H1 (cell line): Measurements from ENCODE around the gene PGA5. TPM values are rescaled to one million over a fixed set of nuclear protein-coding genes. Genes with fewer than 3 reads are reported as not detected.
A peak's percentile ranks its signal among the peaks of the same experiment; 100 is the strongest.

ENCODE experiments used
- CTCF ChIA-PET: fragments of 300-600 bp; sonication (Branson Sonifier 250); formaldehyde crosslinking; loops from one replicate; lab custom pipeline; 2021; ENCODE audit not compliant: partially characterized antibody; lab: Charles Lee
- POLR2A ChIA-PET: fragments of 300-600 bp; sonication (Branson Sonifier 250); formaldehyde crosslinking; loops from one replicate; lab custom pipeline; 2021; ENCODE audit warnings: inconsistent platforms; ENCODE audit not compliant: partially characterized antibody; lab: Charles Lee
- DNase-seq, 2 experiments: peaks; one replicate each; pipeline versions ENCODE4 v3.0.0 to v3.0.0-alpha.2; 2010 to 2022; ENCODE audit warnings: low spot score in 2 of 2, low read depth in 1 of 2, mixed read lengths in 1 of 2
- FAIRE-seq: peaks from 2 replicates; lab custom pipeline; 2011; peaks lifted over from hg19 to GRCh38; lab: Jason Lieb, UNC
- H2AFZ ChIP-seq: 2 replicates; pipeline ENCODE4 v1.8.1; 2012; ENCODE audit warnings: low read length, inconsistent platforms
- H2AK5ac ChIP-seq: 2 replicates; pipeline ENCODE4 v1.6.1; 2013; ENCODE audit warnings: low read depth, low read length
- H2BK120ac ChIP-seq: replicated peaks from 2 replicates; pipeline ENCODE3; 2013; ENCODE audit warnings: low read depth, low read length, inconsistent platforms
- H2BK12ac ChIP-seq: 2 replicates; pipeline ENCODE4 v1.6.1; 2013; ENCODE audit warnings: low read depth, low read length
- H2BK15ac ChIP-seq: 2 replicates; pipeline ENCODE4 v1.6.1; 2013; ENCODE audit warnings: low read length
- H2BK20ac ChIP-seq: 2 replicates; pipeline ENCODE4 v1.6.1; 2013; ENCODE audit warnings: low read length
- H2BK5ac ChIP-seq: 2 replicates; pipeline ENCODE4 v1.6.1; 2013; ENCODE audit warnings: low read depth, low read length
- H3K14ac ChIP-seq: 2 replicates; pipeline ENCODE4 v1.6.1; 2013; ENCODE audit warnings: inconsistent platforms; ENCODE audit not compliant: insufficient read length
- H3K18ac ChIP-seq: 2 replicates; pipeline ENCODE4 v1.6.1; 2013; ENCODE audit warnings: low read length; ENCODE audit errors: extremely low read depth
- H3K23ac ChIP-seq: 2 replicates; pipeline ENCODE4 v1.6.1; 2013; ENCODE audit warnings: inconsistent platforms; ENCODE audit not compliant: insufficient read length
- H3K23me2 ChIP-seq: 2 replicates; pipeline ENCODE4 v1.6.1; 2013; ENCODE audit warnings: low read depth, low read length
- H3K27ac ChIP-seq: 2 replicates; pipeline ENCODE4 v1.6.1; 2011; ENCODE audit warnings: low read depth, low read length, inconsistent platforms
- H3K27me3 ChIP-seq, 4 experiments: replicated peaks in 1 of 4; 1 replicate in 1 of 4; 2 replicates in 3 of 4; pipeline versions ENCODE4 v1.6.1 to v1.8.1; 2011 to 2013; ENCODE audit warnings: low read length in 3 of 4, mild to moderate bottlenecking in 3 of 4, inconsistent platforms in 2 of 4, mixed read lengths in 2 of 4, moderate library complexity in 1 of 4; ENCODE audit not compliant: control insufficient read depth in 3 of 4, insufficient read depth in 3 of 4; ENCODE audit errors: extremely low read depth in 1 of 4
- H3K36me3 ChIP-seq, 4 experiments: 2 replicates each; pipeline versions ENCODE4 v1.6.1 to v1.8.1; 2011 to 2013; ENCODE audit warnings: mild to moderate bottlenecking in 4 of 4, low read length in 3 of 4, moderate library complexity in 2 of 4, control low read depth in 1 of 4, inconsistent platforms in 1 of 4; ENCODE audit not compliant: insufficient read depth in 4 of 4, control insufficient read depth in 2 of 4
- H3K4ac ChIP-seq: replicated peaks from 2 replicates; pipeline ENCODE3; 2013; ENCODE audit warnings: low read length, low read depth, mixed read lengths, inconsistent platforms; ENCODE audit not compliant: insufficient read length
- H3K4me1 ChIP-seq, 4 experiments: replicated peaks in 1 of 4; 1 replicate in 1 of 4; 2 replicates in 3 of 4; pipeline versions ENCODE4 v1.6.1 to v1.8.1; 2011 to 2013; ENCODE audit warnings: low read length in 3 of 4, inconsistent platforms in 2 of 4, mixed read lengths in 1 of 4; ENCODE audit not compliant: insufficient read depth in 4 of 4, control insufficient read depth in 3 of 4
- H3K4me2 ChIP-seq, 2 experiments: 2 replicates each; pipeline versions ENCODE4 v1.6.1 to v1.8.1; 2011 to 2013; ENCODE audit warnings: low read depth in 2 of 2, low read length in 2 of 2, control low read depth in 1 of 2, inconsistent platforms in 1 of 2, mild to moderate bottlenecking in 1 of 2; ENCODE audit not compliant: insufficient read depth in 1 of 2
- H3K4me3 ChIP-seq, 4 experiments: fragments of 200-600, 300-600 bp in 1 of 4; sonication (generic), shearing (Covaris generic), sonication (Bioruptor Twin) in 1 of 4; 2 replicates each; pipeline versions ENCODE4 v1.5.1 to v1.8.1; 2011 to 2016; ENCODE audit warnings: low read length in 4 of 4, low read depth in 3 of 4, control low read depth in 2 of 4, inconsistent platforms in 2 of 4, mild to moderate bottlenecking in 2 of 4, mixed read lengths in 1 of 4, moderate library complexity in 1 of 4; ENCODE audit not compliant: insufficient read depth in 2 of 4; ENCODE audit errors: extremely low read depth in 1 of 4
- H3K56ac ChIP-seq: replicated peaks from 2 replicates; pipeline ENCODE3; 2013; ENCODE audit warnings: low read depth, mild to moderate bottlenecking, mixed read lengths, low read length, inconsistent platforms; ENCODE audit not compliant: insufficient read length
- H3K79me1 ChIP-seq: 2 replicates; pipeline ENCODE4 v1.6.1; 2013; ENCODE audit warnings: low read depth, low read length, control low read depth
- H3K79me2 ChIP-seq, 2 experiments: 2 replicates each; pipeline versions ENCODE4 v1.6.1 to v1.8.1; 2012 to 2013; ENCODE audit warnings: low read length in 2 of 2, mild to moderate bottlenecking in 2 of 2, inconsistent platforms in 1 of 2; ENCODE audit not compliant: insufficient read depth in 2 of 2, control insufficient read depth in 1 of 2
- H3K9ac ChIP-seq, 4 experiments: replicated peaks in 1 of 4; 1 replicate in 1 of 4; 2 replicates in 3 of 4; pipeline versions ENCODE4 v1.6.1 to v1.8.1; 2011 to 2013; ENCODE audit warnings: low read depth in 3 of 4, low read length in 3 of 4, control low read depth in 2 of 4, mild to moderate bottlenecking in 2 of 4, moderate library complexity in 2 of 4, inconsistent platforms in 1 of 4; ENCODE audit errors: extremely low read depth in 1 of 4
- H3K9me3 ChIP-seq, 2 experiments: 2 replicates each; pipeline versions ENCODE4 v1.6.1 to v1.8.1; 2012 to 2013; ENCODE audit warnings: mild to moderate bottlenecking in 2 of 2, moderate library complexity in 2 of 2, control low read depth in 1 of 2, inconsistent platforms in 1 of 2, low read depth in 1 of 2, low read length in 1 of 2, mixed read lengths in 1 of 2; ENCODE audit not compliant: insufficient read depth in 2 of 2
- H4K20me1 ChIP-seq, 2 experiments: replicated peaks in 1 of 2; 2 replicates each; pipeline versions ENCODE3 to v1.8.1; 2011 to 2013; ENCODE audit warnings: inconsistent platforms in 2 of 2, low read length in 2 of 2, mild to moderate bottlenecking in 1 of 2; ENCODE audit not compliant: insufficient read depth in 2 of 2, control insufficient read depth in 1 of 2
- H4K5ac ChIP-seq: 2 replicates; pipeline ENCODE4 v1.6.1; 2013; ENCODE audit warnings: low read length, low read depth, mixed read lengths, inconsistent platforms; ENCODE audit not compliant: insufficient read length
- H4K8ac ChIP-seq: 2 replicates; pipeline ENCODE4 v1.8.0; 2013; ENCODE audit warnings: mild to moderate bottlenecking, moderate library complexity, low read length, inconsistent platforms; ENCODE audit not compliant: insufficient read depth; ENCODE audit errors: extremely low read depth
- H4K91ac ChIP-seq: replicated peaks from 2 replicates; pipeline ENCODE3; 2013; ENCODE audit warnings: low read length, mixed read lengths, inconsistent platforms; ENCODE audit not compliant: insufficient read length
- ASH2L ChIP-seq: fragments of 200-600, 300-600 bp; sonication (generic); IDR thresholded peaks from one replicate; pipeline ENCODE4 v1.7.1; 2017; ENCODE audit warnings: low read length
- SIRT6 ChIP-seq: IDR thresholded peaks from one replicate; pipeline ENCODE4 v1.7.1; 2012; ENCODE audit warnings: low read length, inconsistent platforms
- WGBS, 2 experiments: shearing (Covaris generic) in 1 of 2; methylation state at CpG; one replicate each; pipeline versions ENCODE4 v1.1.6 to v1.1.7; 2013 to 2015; ENCODE audit warnings: low lambda C conversion rate in 2 of 2, mixed read lengths in 2 of 2, inconsistent platforms in 1 of 2, low coverage in 1 of 2, missing lambda C conversion rate in 1 of 2; ENCODE audit not compliant: insufficient replicate concordance in 2 of 2, insufficient coverage in 1 of 2, insufficient read length in 1 of 2; ENCODE audit errors: extremely low coverage in 1 of 2, missing lambda C conversion rate in 1 of 2; 5-methylcytosine and 5-hydroxymethylcytosine counted together
- polyA plus RNA-seq, 7 experiments: library from polyadenylated mRNA; depleted of rRNA in 3 of 7; stranded (reverse) in 5 of 7; unstranded in 2 of 7; fragments of >200 nt in 5 of 7; fragments of 200-250 nt in 2 of 7; gene quantifications; 1 replicate in 5 of 7; 2 replicates in 1 of 7; 4 replicates in 1 of 7; pipeline versions ENCODE4 v1.2.1 to v1.2.3, GENCODE V29; 2011 to 2013; ENCODE audit warnings: missing spikeins in 2 of 7, mixed read lengths in 2 of 7
- total RNA-seq: library from RNA; stranded (reverse); fragmentation: NEBNext Ultra II Directional; extraction: Animal tissue kit (Norgen Biotek cat#: 25700); gene quantifications from 2 replicates; pipeline ENCODE4 v1.2.1, GENCODE V29; 2021

PGA5 gene
- total and polyA plus RNA-seq, 2 of the 8 experiments (the other 6 are each of a cell fraction or from before 2014, with no cell fraction given): 0.67 to 2.0 TPM

DNA sequence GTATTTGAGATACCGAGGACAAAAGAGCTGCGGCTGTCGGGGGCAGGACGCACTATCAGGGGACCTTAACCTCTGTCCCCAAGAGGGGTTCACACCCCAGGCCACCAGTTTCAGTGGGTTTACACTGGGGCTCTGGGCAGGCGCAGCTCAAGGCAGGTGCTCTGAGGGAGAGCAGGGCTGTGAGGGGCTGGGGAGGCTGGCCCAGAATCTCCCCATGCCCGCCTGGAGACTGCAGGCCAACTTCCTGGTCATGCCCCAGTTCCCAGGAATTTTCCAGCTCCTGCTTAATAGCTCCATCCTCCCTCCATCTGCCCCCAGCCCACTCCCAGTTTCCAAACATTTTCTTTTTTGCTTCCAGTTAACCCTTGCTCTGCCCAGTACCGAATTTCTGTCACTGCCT lies 45.3 kb upstream of the PGA5 start:
- Histone ChIP-seq H2BK120ac (no peak overlapping the region), H3K56ac (no peak overlapping the region), H2AK5ac (no peak overlapping the region), H2AFZ (no peak overlapping the region), H3K4me3 (no peak overlapping the region), H2BK12ac (no peak overlapping the region), H4K5ac (no peak overlapping the region), H4K91ac (no peak overlapping the region), H2BK20ac (no peak overlapping the region), H3K4ac (no peak overlapping the region), H3K79me1 (no peaks in the 10 kb centered on the region), H3K9ac (no peak overlapping the region), H3K14ac (no peak overlapping the region), H3K79me2 (no peaks in the 10 kb centered on the region), H3K36me3 (no peaks in the 10 kb centered on the region), H4K8ac (peak overlapping the region; percentile 11), H3K18ac (no peak overlapping the region), H4K20me1 (no peaks in the 10 kb centered on the region), H2BK5ac (no peak overlapping the region), H3K23ac (no peak overlapping the region), H3K4me1 (peaks cover 0 to 8% (median 0%) of the 10 kb centered on the region in 4 experiments; a peak in 2 of 7 replicates), H3K23me2 (no peaks in the 10 kb centered on the region), H3K9me3 (0 out of 4 replicates have a peak, but pooled peaks cover 0 to 3% of the 10 kb centered on the region in 2 experiments), H3K4me2 (no peak overlapping the region), H3K27me3 (no peaks in the 10 kb centered on the region), H2BK15ac (no peak overlapping the region), H3K27ac (no peak overlapping the region)
- POLR2A ChIA-PET: no interaction called here
- CTCF ChIA-PET: interaction anchor here (1.2 to 2.8 kb wide), 2 partner anchors 8 to 190 kb away, joined by 4 to 13 read pairs; no protein-coding TSS in a partner anchor
- no peak for DNase-seq
- FAIRE-seq: no peak
- 84% methylated on average over 7 of the region's 7 CpGs; no CpG with 5 or more reads in 1 of the 2 experiments for WGBS, 2 experiments
- no peak for TF ChIP-seq ASH2L
- TF ChIP-seq SIRT6: no peak
